Keratinocyte (primary cell): ENCODE measurements around the gene STYX. TPM values are rescaled to one million over a fixed set of nuclear protein-coding genes. Genes with fewer than 3 reads are reported as not detected.

Experiments
- DNase-seq: peaks from one replicate; pipeline ENCODE4 v3.0.0-alpha.2; 2011; ENCODE audit warnings: low read depth, missing footprints, low spot score
- FAIRE-seq: peaks from 2 replicates; lab custom pipeline; 2011; peaks lifted over from hg19 to GRCh38; lab: Jason Lieb, UNC
- H2AFZ ChIP-seq: 2 replicates; pipeline ENCODE4 v1.6.0; 2012; ENCODE audit warnings: low read length, control low read depth, inconsistent platforms; ENCODE audit not compliant: control insufficient read depth
- H3K27ac ChIP-seq: 2 replicates; pipeline ENCODE4 v1.5.1; 2011; ENCODE audit warnings: low read length; ENCODE audit not compliant: control insufficient read depth, insufficient read depth
- H3K27me3 ChIP-seq: 3 replicates; pipeline ENCODE4 v1.6.0; 2011; ENCODE audit warnings: low read length; ENCODE audit not compliant: control insufficient read depth, insufficient read depth; ENCODE audit errors: extremely low read depth
- H3K36me3 ChIP-seq, 2 experiments: 2 replicates in 1 of 2; 3 replicates in 1 of 2; pipeline ENCODE4 v1.5.1; 2011; ENCODE audit warnings: low read length in 2 of 2, mild to moderate bottlenecking in 1 of 2; ENCODE audit not compliant: control insufficient read depth in 2 of 2, insufficient read depth in 2 of 2; ENCODE audit errors: extremely low read depth in 1 of 2
- H3K4me1 ChIP-seq: 3 replicates; pipeline ENCODE4 v1.5.1; 2011; ENCODE audit warnings: low read length; ENCODE audit not compliant: control insufficient read depth, insufficient read depth; ENCODE audit errors: extremely low read depth
- H3K4me2 ChIP-seq: 3 replicates; pipeline ENCODE4 v1.6.0; 2011; ENCODE audit warnings: low read depth, low read length; ENCODE audit not compliant: control insufficient read depth, insufficient read depth; ENCODE audit errors: extremely low read depth
- H3K4me3 ChIP-seq, 3 experiments: fragments of 200-600 bp in 1 of 3; sonication (generic) in 1 of 3; 2 replicates in 2 of 3; 3 replicates in 1 of 3; pipeline ENCODE4 v1.5.1; 2011 to 2016; ENCODE audit warnings: low read length in 3 of 3, mild to moderate bottlenecking in 3 of 3, control low read depth in 2 of 3, inconsistent platforms in 1 of 3, low read depth in 1 of 3, mixed read lengths in 1 of 3, mixed run types in 1 of 3, moderate library complexity in 1 of 3; ENCODE audit not compliant: control insufficient read depth in 2 of 3, insufficient read depth in 2 of 3; ENCODE audit errors: extremely low read depth in 1 of 3
- H3K79me2 ChIP-seq: 2 replicates; pipeline ENCODE4 v1.6.0; 2012; ENCODE audit warnings: low read length; ENCODE audit not compliant: control insufficient read depth, insufficient read depth
- H3K9ac ChIP-seq: 3 replicates; pipeline ENCODE4 v1.6.0; 2011; ENCODE audit warnings: low read length; ENCODE audit not compliant: control insufficient read depth, insufficient read depth; ENCODE audit errors: extremely low read depth
- H3K9me1 ChIP-seq: 3 replicates; pipeline ENCODE4 v1.6.0; 2011; ENCODE audit warnings: low read length; ENCODE audit not compliant: control insufficient read depth, insufficient read depth; ENCODE audit errors: extremely low read depth
- H3K9me3 ChIP-seq: 2 replicates; pipeline ENCODE4 v1.5.1; 2012; ENCODE audit warnings: low read depth, low read length; ENCODE audit not compliant: control insufficient read depth
- H4K20me1 ChIP-seq: 3 replicates; pipeline ENCODE4 v1.6.0; 2011; ENCODE audit warnings: low read length; ENCODE audit not compliant: control insufficient read depth, insufficient read depth; ENCODE audit errors: extremely low read depth
- CTCF ChIP-seq, 3 experiments: IDR thresholded peaks in 1 of 3; conservative IDR thresholded peaks in 1 of 3; optimal IDR thresholded peaks in 1 of 3; 2 replicates in 2 of 3; 3 replicates in 1 of 3; pipeline versions ENCODE3 to v1.5.1; 2011; ENCODE audit warnings: low read length in 3 of 3, mild to moderate bottlenecking in 3 of 3, moderate library complexity in 2 of 3, control low read depth in 1 of 3, inconsistent platforms in 1 of 3; ENCODE audit not compliant: insufficient read depth in 2 of 3; ENCODE audit errors: extremely low read depth in 1 of 3
- EZH2 ChIP-seq: IDR thresholded peaks from one replicate; pipeline ENCODE4 v1.6.1; 2012; ENCODE audit warnings: inconsistent platforms, mild to moderate bottlenecking, low read length, moderate library complexity
- dilution Hi-C: fragments of 300-500 bp; cut with MboI; formaldehyde crosslinking; loops from one replicate; pipeline ENCODE4 v1.7.0; 2020; ENCODE audit warnings: low sequenced_read_pairs; ENCODE audit not compliant: extremely low pct_ligation_motif_present
- polyA plus RNA-seq, 5 experiments: library from polyadenylated mRNA; depleted of rRNA in 3 of 5; stranded (reverse) in 3 of 5; stranded (forward) in 1 of 5; unstranded in 1 of 5; fragments of >200 nt; gene quantifications; 1 replicate in 1 of 5; 2 replicates in 3 of 5; 3 replicates in 1 of 5; pipeline versions ENCODE4 v1.2.1 to v1.2.3, GENCODE V29; 2011 to 2012; ENCODE audit warnings: missing spikeins in 2 of 5, low read depth in 1 of 5, low replicate concordance in 1 of 5

STYX gene
- polyA plus RNA-seq, 1 donor (not counting 4 experiments of a cell fraction or from before 2014, with no cell fraction given), result 13.2 TPM

- Histone ChIP-seq H3K4me3 (no peak overlapping the region), H3K27ac (no peak overlapping the region), H3K9me1 (no peaks in the 10 kb centered on the region), H3K79me2 (no peaks in the 10 kb centered on the region), H4K20me1 (no peaks in the 10 kb centered on the region), H3K4me2 (no peak overlapping the region), H3K9ac (no peak overlapping the region), H3K27me3 (no peaks in the 10 kb centered on the region), H2AFZ (no peak overlapping the region), H3K4me1 (peaks cover 20% of the 10 kb centered on the region), H3K9me3 (no peaks in the 10 kb centered on the region), H3K36me3 (no peaks in the 10 kb centered on the region)
- DNase-seq (no peak), FAIRE-seq (no peak)
- TF ChIP-seq CTCF (optimal IDR thresholded peaks at IDR 0.05 in 1 of 3, IDR thresholded peaks at IDR 0.05 in 1 of 3, conservative IDR thresholded peaks at IDR 0.05 in 1 of 3; ENCODE audit: extremely low read depth in 1 of 3, insufficient read depth in 2 of 3, low read length in 3 of 3) (no peak), EZH2 (no peak)
- dilution Hi-C loops, result no loop called here
These were observed 76.1 kb downstream of the STYX start for GRCh38 chr14:52806115-52806514.

GRCh38 chr14:52808101-52808500 is 78.1 kb downstream of the STYX start:
- H3K36me3 ChIP-seq, result no peaks in the 10 kb centered on the region
- DNase-seq (no peak), FAIRE-seq (no peak)
- no peaks in the 10 kb centered on the region for H3K27me3 ChIP-seq
- dilution Hi-C loops, result no loop called here
- H3K9ac ChIP-seq, result no peak overlapping the region
- H2AFZ ChIP-seq, result no peak overlapping the region
- no peak overlapping the region for H3K27ac ChIP-seq
- H3K9me1 ChIP-seq, result no peaks in the 10 kb centered on the region
- TF ChIP-seq CTCF (optimal IDR thresholded peaks at IDR 0.05 in 1 of 3, IDR thresholded peaks at IDR 0.05 in 1 of 3, conservative IDR thresholded peaks at IDR 0.05 in 1 of 3; ENCODE audit: extremely low read depth in 1 of 3, insufficient read depth in 2 of 3, low read length in 3 of 3), result no peak
- no peak for TF ChIP-seq EZH2
- H3K79me2 ChIP-seq, result no peaks in the 10 kb centered on the region
- H3K4me1 ChIP-seq, result no peaks in the 10 kb centered on the region
- H4K20me1 ChIP-seq, result no peaks in the 10 kb centered on the region
- no peak overlapping the region for H3K4me2 ChIP-seq
- no peak overlapping the region for H3K4me3 ChIP-seq
- no peaks in the 10 kb centered on the region for H3K9me3 ChIP-seq
